ENCODE measurements around the gene NCR1.

The NCR1 gene

GRCh38 chr19:54928299-54928698 lies 22.4 kb downstream of the NCR1 start:
- TF ChIP-seq NFIC (IDR thresholded peaks at IDR 0.05) (no peak), ZBTB7A (IDR thresholded peaks at IDR 0.05; ENCODE audit: low read depth) (no peak), MAX (IDR thresholded peaks at IDR 0.05) (no peak), EP300 (IDR thresholded peaks at IDR 0.05; ENCODE audit: borderline replicate concordance) (no peak), TEAD4 (IDR thresholded peaks at IDR 0.05) (no peak), CEBPB (IDR thresholded peaks at IDR 0.05) (no peak), REST (IDR thresholded peaks at IDR 0.05; ENCODE audit: low read depth) (no peak), TCF12 (IDR thresholded peaks at IDR 0.05; ENCODE audit: low read depth) (no peak), CREB1 (IDR thresholded peaks at IDR 0.05; ENCODE audit: low read depth) (no peak), EGR1 (IDR thresholded peaks at IDR 0.05) (no peak)

- no peak for TF ChIP-seq ZBTB7A (IDR thresholded peaks at IDR 0.05; ENCODE audit: low read depth)
- no peak for TF ChIP-seq TAF1 (IDR thresholded peaks at IDR 0.05; ENCODE audit: low read depth)
Measured at GRCh38 chr19:54937926-54938325, 32.0 kb downstream of the NCR1 start.

GRCh38 chr19:54938906-54939305 lies 33.0 kb downstream of the NCR1 start:
- TF ChIP-seq EGR1 (IDR thresholded peaks at IDR 0.05) = no peak
- TF ChIP-seq EP300 (IDR thresholded peaks at IDR 0.05; ENCODE audit: borderline replicate concordance) = no peak
- TF ChIP-seq CEBPB (IDR thresholded peaks at IDR 0.05) = no peak
- no peak for TF ChIP-seq YY1 (IDR thresholded peaks at IDR 0.05; ENCODE audit: low read depth)
- no peak for TF ChIP-seq REST (IDR thresholded peaks at IDR 0.05; ENCODE audit: low read depth)
- no peak for TF ChIP-seq TAF1 (IDR thresholded peaks at IDR 0.05; ENCODE audit: low read depth)
- no peak for TF ChIP-seq ZBTB7A (IDR thresholded peaks at IDR 0.05; ENCODE audit: low read depth)
- TF ChIP-seq MAX (IDR thresholded peaks at IDR 0.05) = no peak
- TF ChIP-seq TEAD4 (IDR thresholded peaks at IDR 0.05) = no peak
- no peak for TF ChIP-seq NFIC (IDR thresholded peaks at IDR 0.05)
- TF ChIP-seq USF1 (IDR thresholded peaks at IDR 0.05) = no peak
- TF ChIP-seq CREB1 (IDR thresholded peaks at IDR 0.05; ENCODE audit: low read depth) = no peak

GRCh38 chr19:54947381-54947780 lies 41.4 kb downstream of the NCR1 start, which contains the start of gene NLRP7:
TSS of gene NLRP7 (minus strand) at chr19:54947530.
- TF ChIP-seq FOXM1 (IDR thresholded peaks at IDR 0.05; ENCODE audit: borderline replicate concordance, low read depth) (no peak), YY1 (IDR thresholded peaks at IDR 0.05; ENCODE audit: low read depth) (no peak), CREB1 (IDR thresholded peaks at IDR 0.05; ENCODE audit: low read depth) (no peak), TAF1 (IDR thresholded peaks at IDR 0.05; ENCODE audit: low read depth) (no peak), NFIC (IDR thresholded peaks at IDR 0.05) (no peak), USF1 (IDR thresholded peaks at IDR 0.05) (no peak), REST (IDR thresholded peaks at IDR 0.05; ENCODE audit: low read depth) (no peak)

- TF ChIP-seq YY1 (IDR thresholded peaks at IDR 0.05; ENCODE audit: low read depth) = no peak
- TF ChIP-seq CEBPB (IDR thresholded peaks at IDR 0.05) = no peak
- TF ChIP-seq RAD21 (IDR thresholded peaks at IDR 0.05; ENCODE audit: low read depth) = no peak
- TF ChIP-seq TEAD4 (IDR thresholded peaks at IDR 0.05) = no peak
- no peak for TF ChIP-seq FOXM1 (IDR thresholded peaks at IDR 0.05; ENCODE audit: borderline replicate concordance, low read depth)
- TF ChIP-seq USF1 (IDR thresholded peaks at IDR 0.05) = no peak
- no peak for TF ChIP-seq EGR1 (IDR thresholded peaks at IDR 0.05)
- no peak for TF ChIP-seq ZBTB7A (IDR thresholded peaks at IDR 0.05; ENCODE audit: low read depth)
- TF ChIP-seq TAF1 (IDR thresholded peaks at IDR 0.05; ENCODE audit: low read depth) = no peak
- TF ChIP-seq REST (IDR thresholded peaks at IDR 0.05; ENCODE audit: low read depth) = no peak
- no peak for TF ChIP-seq MAX (IDR thresholded peaks at IDR 0.05)
- no peak for TF ChIP-seq TCF12 (IDR thresholded peaks at IDR 0.05; ENCODE audit: low read depth)
- no peak for TF ChIP-seq CREB1 (IDR thresholded peaks at IDR 0.05; ENCODE audit: low read depth)
- no peak for TF ChIP-seq NFIC (IDR thresholded peaks at IDR 0.05)
Measured at GRCh38 chr19:54949412-54949811, 43.5 kb downstream of the NCR1 start.

Data from Ishikawa (cell line).